HL-60 (cell line): Measurements from ENCODE around the gene DAB2IP.
"Not testable (repeated sequence)": the region's sequence is repeated elsewhere in the genome, so short reads cannot be mapped to it uniquely, and the experiment has no call there.

Experiments used
- CTCF ChIP-seq: IDR thresholded peaks from one replicate; pipeline ENCODE4 v1.5.1; 2011; ENCODE audit warnings: low read length, control low read depth, inconsistent platforms; ENCODE audit not compliant: insufficient read depth
- REST ChIP-seq: IDR thresholded peaks from 2 replicates; pipeline ENCODE4 v1.6.1; 2012; ENCODE audit warnings: low read depth; ENCODE audit not compliant: insufficient replicate concordance

- not testable (repeated sequence) for TF ChIP-seq CTCF, REST
These were observed 142.9 kb downstream of the DAB2IP start for GRCh38 chr9:121794334-121794733.
